Right renal cortex interstitium (tissue), 3 donors: ENCODE results near the gene CD19. TPM values are rescaled to one million over a fixed set of nuclear protein-coding genes. Genes with fewer than 3 reads are reported as not detected.
"Not testable (repeated sequence)": the region's sequence is repeated elsewhere in the genome, so short reads cannot be mapped to it uniquely, and the experiment has no call there.

Source experiments
- DNase-seq, 3 donors: peaks; one replicate each; pipeline ENCODE4 v3.0.0-alpha.2; 2013; ENCODE audit warnings: low read depth in 3 of 3, low spot score in 2 of 3
- polyA plus RNA-seq, 3 donors: library from polyadenylated mRNA; unstranded; fragments of 120-200 nt; gene quantifications; one replicate each; pipeline ENCODE4 v1.2.1, GENCODE V29; 2013; ENCODE audit not compliant: insufficient read length in 3 of 3

The CD19 gene
- polyA plus RNA-seq, 3 donors = 2.9 to 3.4 (median 3.2) TPM

DNA sequence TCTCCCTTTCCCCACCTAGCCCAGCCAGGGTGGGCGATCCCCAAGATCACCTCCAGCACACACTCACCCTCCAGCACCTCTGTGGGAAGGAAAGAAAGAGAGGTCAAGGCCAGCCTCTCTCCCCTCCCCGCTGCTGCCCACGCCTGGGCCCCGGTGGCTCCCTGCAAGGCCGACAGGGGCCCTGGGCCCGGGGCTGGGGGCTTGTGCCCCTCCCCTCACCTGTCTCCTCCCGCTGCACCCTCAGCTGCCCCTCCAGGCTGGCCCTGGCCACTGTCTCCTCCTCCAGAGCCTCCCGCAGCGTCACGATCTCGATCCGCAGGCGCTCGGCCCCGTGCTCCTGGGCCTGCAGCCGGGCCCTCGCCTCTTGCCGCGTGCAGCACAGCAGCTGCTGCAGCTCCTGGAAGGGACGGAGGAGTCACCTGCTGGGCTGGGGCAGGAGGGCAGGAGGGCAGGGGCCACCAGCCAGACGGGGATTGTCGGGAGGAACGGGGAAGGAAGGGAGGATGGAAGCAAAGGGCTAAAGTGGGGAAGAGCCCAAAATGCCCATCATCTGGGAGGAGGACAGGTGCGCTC lies 25.9 kb upstream of the CD19 start:
- no peak for DNase-seq

DNA sequence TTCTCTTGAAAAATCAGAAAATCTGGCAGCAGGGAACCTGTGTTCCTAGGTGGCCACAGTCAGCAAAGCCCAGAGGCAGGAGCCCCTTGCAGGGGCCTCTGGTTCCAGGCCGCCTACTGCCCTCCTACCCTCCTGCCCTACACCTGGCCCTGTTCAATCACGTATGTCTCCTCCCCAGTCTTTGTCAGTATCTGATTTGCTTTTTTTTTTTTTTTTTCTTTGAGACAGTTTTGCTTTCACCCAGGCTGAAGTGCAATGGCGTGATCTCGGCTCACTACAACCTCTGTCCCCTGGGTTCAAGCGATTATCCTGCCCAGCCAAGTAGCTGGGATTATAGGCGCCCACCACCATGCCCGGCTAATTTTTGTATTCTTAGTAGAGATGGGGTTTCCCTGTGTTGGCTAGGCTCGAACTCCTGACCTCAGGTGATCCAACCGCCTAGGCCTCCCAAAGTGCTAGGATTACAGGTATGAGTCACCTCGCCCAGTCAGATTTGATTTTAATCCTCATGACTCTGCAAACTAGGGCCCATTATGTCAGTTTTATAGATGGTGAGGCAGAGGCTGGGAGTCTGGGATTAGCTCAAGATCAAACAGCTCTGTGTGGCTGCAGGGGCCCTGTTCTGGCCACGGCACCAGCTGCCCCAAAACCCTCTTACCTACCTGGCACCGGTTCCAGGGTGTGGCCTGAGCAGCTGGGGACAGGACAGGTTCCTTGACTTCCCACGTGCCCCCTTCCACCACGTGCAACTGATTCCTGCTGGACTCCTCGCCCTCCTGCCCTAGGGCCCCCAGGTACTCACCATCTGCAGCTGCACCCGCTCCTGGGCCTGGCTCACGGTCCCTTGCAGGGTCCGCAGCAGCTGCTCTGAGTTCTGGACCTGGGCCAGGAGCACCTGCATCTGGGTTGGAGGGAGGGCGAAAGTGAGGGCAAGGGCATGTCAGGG lies 21.4 kb upstream of the CD19 start:
- DNase-seq = no peak

DNA sequence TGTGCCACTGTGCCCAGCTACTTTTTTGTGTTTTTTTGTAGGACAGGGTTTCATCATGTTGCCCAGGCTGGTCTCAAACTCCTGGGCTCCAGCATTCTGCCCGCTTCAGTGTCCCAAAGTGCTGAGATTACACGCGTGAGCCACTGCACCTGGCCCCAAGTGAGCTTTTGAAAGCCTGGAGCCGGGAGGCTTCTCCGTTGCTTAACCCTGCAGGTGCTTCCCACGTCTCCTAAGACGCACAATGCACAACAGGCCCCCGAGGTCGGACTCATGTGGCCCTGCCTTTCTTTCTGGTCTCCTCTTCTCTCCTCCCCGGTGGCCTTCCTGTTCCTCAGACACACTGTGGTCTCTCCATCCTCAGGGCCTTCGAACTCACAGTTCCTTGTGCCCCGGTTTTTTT lies 19.2 kb upstream of the CD19 start:
- no peak for DNase-seq

DNA sequence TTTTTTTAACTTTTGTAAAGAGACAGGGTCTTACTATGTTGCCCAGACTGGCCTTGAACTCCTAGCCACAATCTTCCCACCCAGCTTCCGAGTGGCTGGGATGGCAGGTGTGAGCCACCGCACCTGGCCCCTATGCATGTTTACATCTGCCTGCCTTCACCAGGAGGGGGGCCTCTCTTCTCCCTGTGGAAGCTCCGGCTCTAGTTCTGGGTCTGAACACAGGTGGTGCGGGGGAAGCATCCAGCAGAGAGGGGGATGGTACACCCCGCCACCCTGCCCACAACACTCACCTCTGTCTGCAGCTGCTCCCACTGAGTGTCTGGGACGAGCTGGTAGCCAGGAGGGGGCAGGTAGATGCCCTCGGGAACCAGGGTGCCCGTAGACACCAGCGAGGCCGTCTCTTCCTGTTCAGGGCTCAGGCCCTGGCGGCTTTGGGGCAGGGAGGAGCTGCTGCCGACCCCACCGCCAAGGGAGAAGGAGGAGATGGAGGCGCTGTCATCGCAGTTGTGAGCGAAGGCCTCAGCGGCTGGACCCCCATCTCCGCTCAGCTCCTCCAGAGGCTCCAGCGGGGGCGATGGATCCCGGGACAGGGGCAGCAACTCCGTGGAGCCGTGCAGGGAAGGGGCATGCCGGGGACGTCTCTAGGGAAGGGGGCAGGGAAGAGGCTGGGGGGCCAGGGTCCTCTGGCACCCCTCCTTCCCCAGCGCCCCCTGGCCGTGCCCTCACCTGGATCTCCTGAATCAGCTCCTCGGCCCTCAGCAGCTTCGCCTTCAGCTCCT lies 17.6 kb upstream of the CD19 start:
- DNase-seq = no peak

- no peak for DNase-seq
Measured at GRCh38 chr16:28915181-28915580, 16.6 kb upstream of the CD19 start.

DNA sequence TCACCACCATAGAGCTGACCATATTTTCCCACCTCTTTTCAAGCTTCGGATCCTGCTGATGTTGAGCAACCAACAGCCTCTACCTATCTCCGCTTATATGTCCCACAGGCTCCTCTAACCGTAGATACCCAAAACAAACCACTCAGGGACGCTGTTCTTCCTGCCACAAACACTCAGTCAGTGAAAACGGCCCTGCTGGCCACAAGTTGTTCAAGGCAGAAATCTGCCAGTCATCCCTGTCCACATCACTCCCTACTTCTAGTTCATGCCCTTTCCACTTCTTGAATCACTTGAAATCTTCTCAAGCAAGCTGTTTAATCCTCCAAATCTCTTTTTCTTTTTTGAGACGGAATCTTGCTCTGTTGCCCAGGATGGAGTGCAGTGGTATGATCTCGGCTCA lies 14.7 kb upstream of the CD19 start:
- DNase-seq = no peak

- DNase-seq = no peak
Measured at GRCh38 chr16:28918698-28919097, 13.1 kb upstream of the CD19 start.

- no peak for DNase-seq
Measured at GRCh38 chr16:28923231-28923587, 8.6 kb upstream of the CD19 start.

DNA sequence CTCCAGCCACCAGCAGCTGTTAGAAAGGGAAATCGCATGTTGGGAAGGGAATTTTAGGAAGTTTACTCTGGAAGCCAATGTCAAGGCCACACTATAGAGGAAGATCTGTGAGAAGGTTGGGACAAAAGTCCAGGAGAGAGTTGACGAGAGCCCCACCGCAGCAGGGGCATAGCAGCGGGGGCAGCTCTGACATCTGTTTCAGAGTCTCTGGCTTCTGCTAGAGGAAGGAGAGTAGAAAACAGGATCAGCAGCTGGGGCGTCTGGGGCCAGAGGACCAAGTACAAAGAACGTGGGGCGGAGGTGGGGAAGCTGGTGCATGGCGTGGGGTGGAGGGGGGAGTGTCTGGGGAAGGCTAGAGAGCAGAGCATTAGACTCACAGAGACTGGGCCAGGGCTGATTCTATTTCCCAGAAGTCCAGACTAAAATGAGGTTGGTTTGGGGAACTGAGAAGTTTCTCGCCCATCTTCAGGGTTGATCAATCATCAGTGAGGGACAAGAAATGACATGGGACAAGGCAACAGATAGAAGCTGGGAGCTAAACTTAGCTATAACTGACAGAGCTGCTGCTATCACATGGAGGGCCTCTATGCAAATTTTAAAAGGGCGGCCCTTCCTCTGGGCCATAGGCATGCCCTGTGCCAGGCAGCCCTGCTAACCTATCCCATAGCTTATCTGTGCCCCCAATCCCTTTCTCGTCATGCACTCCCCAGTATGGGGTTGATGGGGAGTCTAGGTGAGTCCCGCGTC lies 7.9 kb upstream of the CD19 start:
- no peak for DNase-seq

- DNase-seq = no peak
Measured at GRCh38 chr16:28924399-28924761, 7.4 kb upstream of the CD19 start.

DNA sequence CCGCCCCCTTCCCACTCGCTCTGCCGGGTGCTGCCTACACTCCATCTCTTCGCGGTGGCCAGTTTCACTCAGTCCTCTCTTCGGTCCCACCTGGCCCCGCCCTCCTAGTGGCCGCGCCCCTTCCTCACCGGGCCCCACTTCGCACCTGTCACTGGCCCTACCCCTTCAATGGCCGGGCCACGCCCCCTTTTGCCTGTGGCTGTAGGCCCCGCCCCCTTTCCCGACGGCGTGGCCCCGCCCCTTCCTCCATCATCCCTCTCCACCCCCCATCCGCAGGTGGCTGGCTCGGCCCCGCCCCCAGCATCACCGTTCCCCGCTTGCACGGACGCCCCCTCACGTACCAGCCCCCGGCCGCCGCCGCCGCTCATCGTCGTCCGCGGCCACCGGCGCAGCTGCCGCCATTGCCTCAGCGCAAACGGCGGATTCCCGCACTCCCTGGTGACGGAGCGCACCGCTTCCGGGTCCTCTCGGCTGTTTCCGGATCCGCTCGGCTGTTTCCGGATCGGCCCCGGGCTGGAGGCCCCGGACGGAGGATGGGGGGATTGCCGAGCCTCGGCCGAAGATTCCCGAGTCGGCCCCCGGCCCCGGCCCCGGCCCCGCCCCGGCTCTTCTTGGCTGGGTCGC lies 6.9 kb upstream of the CD19 start, which contains the start of gene RABEP2:
RABEP2 (minus strand) TSS at position 477 of the 624 bp plus-strand sequence; CDS start at position 402, 75 bp downstream.
- peak; percentile 70 to 83 (median 80) for DNase-seq

DNA sequence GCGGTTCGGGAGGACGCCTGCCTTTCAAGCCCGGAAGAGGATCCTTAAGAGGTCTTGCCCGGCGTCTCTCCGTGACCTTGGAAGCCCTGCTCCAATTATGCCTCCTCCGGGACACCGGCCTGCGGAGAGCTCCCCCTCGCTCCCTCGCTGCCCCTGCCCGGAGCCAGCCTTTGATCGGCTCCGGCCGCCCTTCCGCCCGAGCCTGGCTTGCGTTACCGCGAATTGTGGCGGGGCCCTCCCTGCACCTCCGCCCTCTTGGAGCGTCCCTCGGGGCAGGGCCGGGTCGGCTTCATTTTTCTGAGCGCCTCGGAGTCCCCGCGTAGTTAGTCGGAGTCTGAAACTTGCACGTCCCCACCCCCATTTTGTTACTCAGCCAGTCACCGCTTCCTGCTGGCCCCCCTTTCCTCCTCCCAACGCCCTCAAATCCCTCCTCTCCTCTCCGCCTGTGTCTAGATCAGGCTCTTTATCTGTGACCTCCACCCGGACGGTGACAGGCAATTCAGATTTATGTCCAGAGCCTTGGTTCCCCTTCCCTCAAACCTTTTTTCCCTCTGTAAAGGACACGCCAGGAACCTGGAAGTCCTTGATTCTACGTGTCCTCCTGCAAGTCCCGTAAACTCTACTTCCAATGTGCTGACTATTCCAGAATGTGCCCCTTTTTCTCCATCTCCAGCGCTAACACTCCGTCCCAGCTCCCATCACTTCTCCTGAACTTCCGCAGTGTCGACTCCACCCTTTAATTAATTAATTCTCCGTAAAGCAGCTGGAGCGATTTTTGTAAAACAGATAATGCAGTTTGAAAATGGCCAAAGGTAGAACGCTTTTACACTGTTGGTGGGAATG lies 6.2 kb upstream of the CD19 start:
- peak in 2 of 3 donors; percentile 76 for DNase-seq

- DNase-seq = not testable (repeated sequence)
Measured at GRCh38 chr16:28926284-28926683, 5.5 kb upstream of the CD19 start.

- DNase-seq = no peak
Measured at GRCh38 chr16:28927815-28928214, 4.0 kb upstream of the CD19 start.

GRCh38 chr16:28930203-28930602 lies 1.6 kb upstream of the CD19 start:
- no peak for DNase-seq

- DNase-seq = no peak
Measured at GRCh38 chr16:28930652-28931051, 1.1 kb upstream of the CD19 start.

- no peak for DNase-seq
Measured at GRCh38 chr16:28932339-28933141, 769 bp downstream of the CD19 start.

DNA sequence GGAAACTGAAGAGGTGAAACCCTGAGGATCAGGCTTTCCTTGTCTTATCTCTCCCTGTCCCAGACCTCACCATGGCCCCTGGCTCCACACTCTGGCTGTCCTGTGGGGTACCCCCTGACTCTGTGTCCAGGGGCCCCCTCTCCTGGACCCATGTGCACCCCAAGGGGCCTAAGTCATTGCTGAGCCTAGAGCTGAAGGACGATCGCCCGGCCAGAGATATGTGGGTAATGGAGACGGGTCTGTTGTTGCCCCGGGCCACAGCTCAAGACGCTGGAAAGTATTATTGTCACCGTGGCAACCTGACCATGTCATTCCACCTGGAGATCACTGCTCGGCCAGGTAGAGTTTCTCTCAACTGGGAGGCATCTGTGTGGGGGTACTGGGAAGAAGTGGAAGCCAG lies 1.4 kb downstream of the CD19 start:
- no peak for DNase-seq

GRCh38 chr16:28935346-28935745 lies 3.6 kb downstream of the CD19 start:
- DNase-seq = no peak
